ENCODE results near the gene USP21.

DNA sequence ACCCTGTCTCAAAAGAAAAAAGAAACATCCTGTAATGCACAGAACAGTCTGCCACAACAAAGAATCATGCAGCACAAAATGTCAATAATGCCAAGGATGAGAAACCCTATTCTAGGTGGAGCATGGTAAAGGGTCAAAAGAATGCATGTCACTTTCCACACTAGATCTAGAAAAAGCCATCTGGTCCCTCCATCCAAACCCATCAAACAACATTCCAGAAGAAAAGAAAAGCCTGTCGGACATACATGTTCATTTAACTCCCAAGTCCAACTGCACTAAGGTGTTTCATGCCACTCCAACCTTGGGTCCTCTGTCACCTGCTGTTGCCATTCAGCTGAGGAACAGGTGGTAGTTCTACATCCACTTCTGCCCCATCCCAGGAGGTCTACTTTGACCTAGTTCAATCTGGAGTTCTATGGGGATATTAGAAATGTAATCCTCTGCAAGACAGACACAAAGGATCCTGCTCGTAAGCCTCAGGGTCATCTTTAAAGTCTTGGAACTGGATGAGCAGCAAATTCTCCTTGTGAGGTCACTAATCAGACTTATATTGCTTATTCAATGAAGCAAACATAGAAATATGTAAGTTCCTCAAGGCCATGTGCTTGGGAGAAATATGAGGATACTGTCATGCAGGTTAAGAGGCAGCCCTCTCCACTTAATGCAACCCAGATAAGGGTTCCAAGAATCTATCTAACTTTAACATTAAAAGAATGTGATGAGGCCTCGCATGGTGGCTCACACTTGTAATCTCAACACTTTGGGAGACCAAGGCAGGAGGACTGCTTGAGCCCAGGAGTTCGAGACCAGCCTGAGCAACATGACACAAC lies 30.5 kb upstream of the USP21 start:
- no peak for TF ChIP-seq CTCF (IDR thresholded peaks at IDR 0.05; ENCODE audit: low read depth, low read length, poor library complexity, severe bottlenecking)
- TF ChIP-seq EZH2phosphoT487 (IDR thresholded peaks at IDR 0.05; ENCODE audit: borderline replicate concordance, low read length) = no peak
